ENCODE data around the gene TRMT44.

TRMT44 gene

GRCh38 chr4:8446122-8446521 lies 5.5 kb downstream of the TRMT44 start:
- H3K4me1 ChIP-seq (ENCODE audit: low read length) = peaks cover 28% of the 10 kb centered on the region
- no peak overlapping the region for H3K4me2 ChIP-seq (ENCODE audit: low read length)
- TF ChIP-seq CTCF (IDR thresholded peaks at IDR 0.05; ENCODE audit: low read depth, low read length) = no peak
- no peak for TF ChIP-seq EZH2phosphoT487 (IDR thresholded peaks at IDR 0.05; ENCODE audit: low read depth)
- H4K20me1 ChIP-seq (ENCODE audit: insufficient read depth, low read length) = peaks cover 18% of the 10 kb centered on the region; the same call in 1 of the 2 replicates
- no peak overlapping the region for H3K9ac ChIP-seq (ENCODE audit: low read length)
- no peak overlapping the region for H3K27ac ChIP-seq (ENCODE audit: low read length)
- no peaks in the 10 kb centered on the region for H3K27me3 ChIP-seq (ENCODE audit: low read depth, low read length)
- no peak overlapping the region for H3K4me3 ChIP-seq (ENCODE audit: low read length)
- H3K9me3 ChIP-seq (ENCODE audit: insufficient read depth, low read length) = no peaks in the 10 kb centered on the region
- H3K79me2 ChIP-seq (ENCODE audit: low read length) = peaks cover 74% of the 10 kb centered on the region
- H2AFZ ChIP-seq (ENCODE audit: low read depth, low read length) = no peak overlapping the region
- H3K36me3 ChIP-seq (replicated peaks; ENCODE audit: low read depth, low read length) = peaks cover 17% of the 10 kb centered on the region

- H3K36me3 ChIP-seq (replicated peaks; ENCODE audit: low read depth, low read length) = peaks cover 38% of the 10 kb centered on the region
Observed at GRCh38 chr4:8451440-8452182, 11.0 kb downstream of the TRMT44 start.

GRCh38 chr4:8453957-8454356 lies 13.4 kb downstream of the TRMT44 start:
- no peaks in the 10 kb centered on the region for H3K27me3 ChIP-seq (ENCODE audit: low read depth, low read length)
- H3K27ac ChIP-seq (ENCODE audit: low read length) = no peak overlapping the region
- H3K9me3 ChIP-seq (ENCODE audit: insufficient read depth, low read length) = no peaks in the 10 kb centered on the region
- peaks cover 32% of the 10 kb centered on the region for H3K36me3 ChIP-seq (replicated peaks; ENCODE audit: low read depth, low read length)
- H3K4me1 ChIP-seq (ENCODE audit: low read length) = 0 out of 2 replicates have a peak, but pooled peaks cover 5% of the 10 kb centered on the region
- TF ChIP-seq CTCF (IDR thresholded peaks at IDR 0.05; ENCODE audit: low read depth, low read length) (no peak), EZH2phosphoT487 (IDR thresholded peaks at IDR 0.05; ENCODE audit: low read depth) (no peak)
- H2AFZ ChIP-seq (ENCODE audit: low read depth, low read length) = no peak overlapping the region
- no peak overlapping the region for H3K9ac ChIP-seq (ENCODE audit: low read length)
- peaks cover 2% of the 10 kb centered on the region; the same call in 1 of the 2 replicates for H3K79me2 ChIP-seq (ENCODE audit: low read length)
- H3K4me3 ChIP-seq (ENCODE audit: low read length) = no peak overlapping the region
- H4K20me1 ChIP-seq (ENCODE audit: insufficient read depth, low read length) = no peaks in the 10 kb centered on the region
- no peak overlapping the region for H3K4me2 ChIP-seq (ENCODE audit: low read length)

More at GRCh38 chr4:8451440-8452182, 11.0 kb downstream of the TRMT44 start:
- Histone ChIP-seq H3K27ac (ENCODE audit: low read length) (no peak overlapping the region), H3K9me3 (ENCODE audit: insufficient read depth, low read length) (no peaks in the 10 kb centered on the region), H3K9ac (ENCODE audit: low read length) (no peak overlapping the region), H3K27me3 (ENCODE audit: low read depth, low read length) (no peaks in the 10 kb centered on the region), H4K20me1 (ENCODE audit: insufficient read depth, low read length) (0 out of 2 replicates have a peak, but pooled peaks cover 5% of the 10 kb centered on the region), H3K4me3 (ENCODE audit: low read length) (no peak overlapping the region), H3K79me2 (ENCODE audit: low read length) (peaks cover 19% of the 10 kb centered on the region; the same call in 1 of the 2 replicates), H3K4me1 (ENCODE audit: low read length) (0 out of 2 replicates have a peak, but pooled peaks cover 5% of the 10 kb centered on the region), H2AFZ (ENCODE audit: low read depth, low read length) (no peak overlapping the region), H3K4me2 (ENCODE audit: low read length) (no peak overlapping the region)
- TF ChIP-seq EZH2phosphoT487 (IDR thresholded peaks at IDR 0.05; ENCODE audit: low read depth) = no peak
- no peak for TF ChIP-seq CTCF (IDR thresholded peaks at IDR 0.05; ENCODE audit: low read depth, low read length)

- no peak for TF ChIP-seq EZH2phosphoT487 (IDR thresholded peaks at IDR 0.05; ENCODE audit: low read depth)
- no peak for TF ChIP-seq CTCF (IDR thresholded peaks at IDR 0.05; ENCODE audit: low read depth, low read length)
Observed at GRCh38 chr4:8457646-8458252, 17.2 kb downstream of the TRMT44 start.

More at GRCh38 chr4:8457646-8458252, 17.2 kb downstream of the TRMT44 start:
- H4K20me1 ChIP-seq (ENCODE audit: insufficient read depth, low read length) = no peaks in the 10 kb centered on the region
- H2AFZ ChIP-seq (ENCODE audit: low read depth, low read length) = no peak overlapping the region
- H3K4me1 ChIP-seq (ENCODE audit: low read length) = 0 out of 2 replicates have a peak, but pooled peaks cover 5% of the 10 kb centered on the region
- H3K9ac ChIP-seq (ENCODE audit: low read length) = no peak overlapping the region
- H3K9me3 ChIP-seq (ENCODE audit: insufficient read depth, low read length) = no peaks in the 10 kb centered on the region
- no peak overlapping the region for H3K27ac ChIP-seq (ENCODE audit: low read length)
- no peak overlapping the region for H3K4me2 ChIP-seq (ENCODE audit: low read length)
- H3K4me3 ChIP-seq (ENCODE audit: low read length) = no peak overlapping the region
- no peaks in the 10 kb centered on the region for H3K27me3 ChIP-seq (ENCODE audit: low read depth, low read length)
- no peaks in the 10 kb centered on the region for H3K79me2 ChIP-seq (ENCODE audit: low read length)
- peaks cover 34% of the 10 kb centered on the region for H3K36me3 ChIP-seq (replicated peaks; ENCODE audit: low read depth, low read length)

Data from OCI-LY3 (cell line).